NCI-H748 treated with DMSO at 0.1 percent for 48 hours (cell line): Measurements from ENCODE around the gene MACROH2A1.

Source experiments
- DNase-seq: peaks from one replicate; lab custom pipeline; 2025; lab: John Stamatoyannopoulos, UW

MACROH2A1 gene

GRCh38 chr5:135313946-135314345, 85.1 kb downstream of the MACROH2A1 start:
- no peak for DNase-seq

GRCh38 chr5:135313405-135313804, 85.6 kb downstream of the MACROH2A1 start:
- no peak for DNase-seq

- no peak for DNase-seq
Measured at GRCh38 chr5:135312255-135312935, 86.6 kb downstream of the MACROH2A1 start.

GRCh38 chr5:135310328-135310989, 88.6 kb downstream of the MACROH2A1 start:
- DNase-seq = no peak

- DNase-seq = no peak
Measured at GRCh38 chr5:135309391-135310327, 89.4 kb downstream of the MACROH2A1 start.

GRCh38 chr5:135308752-135309151, 90.3 kb downstream of the MACROH2A1 start:
- DNase-seq = no peak

- no peak for DNase-seq
Measured at GRCh38 chr5:135308245-135308644, 90.8 kb downstream of the MACROH2A1 start.

GRCh38 chr5:135307143-135307903, 91.7 kb downstream of the MACROH2A1 start:
- DNase-seq = no peak

- DNase-seq = no peak
Measured at GRCh38 chr5:135306557-135306956, 92.5 kb downstream of the MACROH2A1 start.

- DNase-seq = no peak
Measured at GRCh38 chr5:135304352-135305221, 94.4 kb downstream of the MACROH2A1 start.

GRCh38 chr5:135303582-135304173, 95.4 kb downstream of the MACROH2A1 start:
- DNase-seq = no peak

GRCh38 chr5:135296900-135297816, 101.9 kb downstream of the MACROH2A1 start:
- DNase-seq = no peak

GRCh38 chr5:135295852-135296251, 103.2 kb downstream of the MACROH2A1 start:
- DNase-seq = no peak

- DNase-seq = no peak
Measured at GRCh38 chr5:135294793-135295192, 104.2 kb downstream of the MACROH2A1 start.

- DNase-seq = no peak
Measured at GRCh38 chr5:135289651-135290050, 109.4 kb downstream of the MACROH2A1 start.

- no peak for DNase-seq
Measured at GRCh38 chr5:135287551-135287950, 111.5 kb downstream of the MACROH2A1 start.
